Keratinocyte (primary cell): ENCODE data around the gene HIVEP2. TPM values are rescaled to one million over a fixed set of nuclear protein-coding genes. Genes with fewer than 3 reads are reported as not detected.

Experiments
- DNase-seq: peaks from one replicate; pipeline ENCODE4 v3.0.0-alpha.2; 2011; ENCODE audit warnings: low read depth, missing footprints, low spot score
- FAIRE-seq: peaks from 2 replicates; lab custom pipeline; 2011; peaks lifted over from hg19 to GRCh38; lab: Jason Lieb, UNC
- H2AFZ ChIP-seq: 2 replicates; pipeline ENCODE4 v1.6.0; 2012; ENCODE audit warnings: low read length, control low read depth, inconsistent platforms; ENCODE audit not compliant: control insufficient read depth
- H3K27ac ChIP-seq: 2 replicates; pipeline ENCODE4 v1.5.1; 2011; ENCODE audit warnings: low read length; ENCODE audit not compliant: control insufficient read depth, insufficient read depth
- H3K27me3 ChIP-seq: 3 replicates; pipeline ENCODE4 v1.6.0; 2011; ENCODE audit warnings: low read length; ENCODE audit not compliant: control insufficient read depth, insufficient read depth; ENCODE audit errors: extremely low read depth
- H3K36me3 ChIP-seq, 2 experiments: 2 replicates in 1 of 2; 3 replicates in 1 of 2; pipeline ENCODE4 v1.5.1; 2011; ENCODE audit warnings: low read length in 2 of 2, mild to moderate bottlenecking in 1 of 2; ENCODE audit not compliant: control insufficient read depth in 2 of 2, insufficient read depth in 2 of 2; ENCODE audit errors: extremely low read depth in 1 of 2
- H3K4me1 ChIP-seq: 3 replicates; pipeline ENCODE4 v1.5.1; 2011; ENCODE audit warnings: low read length; ENCODE audit not compliant: control insufficient read depth, insufficient read depth; ENCODE audit errors: extremely low read depth
- H3K4me2 ChIP-seq: 3 replicates; pipeline ENCODE4 v1.6.0; 2011; ENCODE audit warnings: low read depth, low read length; ENCODE audit not compliant: control insufficient read depth, insufficient read depth; ENCODE audit errors: extremely low read depth
- H3K4me3 ChIP-seq, 3 experiments: fragments of 200-600 bp in 1 of 3; sonication (generic) in 1 of 3; 2 replicates in 2 of 3; 3 replicates in 1 of 3; pipeline ENCODE4 v1.5.1; 2011 to 2016; ENCODE audit warnings: low read length in 3 of 3, mild to moderate bottlenecking in 3 of 3, control low read depth in 2 of 3, inconsistent platforms in 1 of 3, low read depth in 1 of 3, mixed read lengths in 1 of 3, mixed run types in 1 of 3, moderate library complexity in 1 of 3; ENCODE audit not compliant: control insufficient read depth in 2 of 3, insufficient read depth in 2 of 3; ENCODE audit errors: extremely low read depth in 1 of 3
- H3K79me2 ChIP-seq: 2 replicates; pipeline ENCODE4 v1.6.0; 2012; ENCODE audit warnings: low read length; ENCODE audit not compliant: control insufficient read depth, insufficient read depth
- H3K9ac ChIP-seq: 3 replicates; pipeline ENCODE4 v1.6.0; 2011; ENCODE audit warnings: low read length; ENCODE audit not compliant: control insufficient read depth, insufficient read depth; ENCODE audit errors: extremely low read depth
- H3K9me1 ChIP-seq: 3 replicates; pipeline ENCODE4 v1.6.0; 2011; ENCODE audit warnings: low read length; ENCODE audit not compliant: control insufficient read depth, insufficient read depth; ENCODE audit errors: extremely low read depth
- H3K9me3 ChIP-seq: 2 replicates; pipeline ENCODE4 v1.5.1; 2012; ENCODE audit warnings: low read depth, low read length; ENCODE audit not compliant: control insufficient read depth
- H4K20me1 ChIP-seq: 3 replicates; pipeline ENCODE4 v1.6.0; 2011; ENCODE audit warnings: low read length; ENCODE audit not compliant: control insufficient read depth, insufficient read depth; ENCODE audit errors: extremely low read depth
- CTCF ChIP-seq, 3 experiments: IDR thresholded peaks in 1 of 3; conservative IDR thresholded peaks in 1 of 3; optimal IDR thresholded peaks in 1 of 3; 2 replicates in 2 of 3; 3 replicates in 1 of 3; pipeline versions ENCODE3 to v1.5.1; 2011; ENCODE audit warnings: low read length in 3 of 3, mild to moderate bottlenecking in 3 of 3, moderate library complexity in 2 of 3, control low read depth in 1 of 3, inconsistent platforms in 1 of 3; ENCODE audit not compliant: insufficient read depth in 2 of 3; ENCODE audit errors: extremely low read depth in 1 of 3
- EZH2 ChIP-seq: IDR thresholded peaks from one replicate; pipeline ENCODE4 v1.6.1; 2012; ENCODE audit warnings: inconsistent platforms, mild to moderate bottlenecking, low read length, moderate library complexity
- dilution Hi-C: fragments of 300-500 bp; cut with MboI; formaldehyde crosslinking; loops from one replicate; pipeline ENCODE4 v1.7.0; 2020; ENCODE audit warnings: low sequenced_read_pairs; ENCODE audit not compliant: extremely low pct_ligation_motif_present
- polyA plus RNA-seq, 5 experiments: library from polyadenylated mRNA; depleted of rRNA in 3 of 5; stranded (reverse) in 3 of 5; stranded (forward) in 1 of 5; unstranded in 1 of 5; fragments of >200 nt; gene quantifications; 1 replicate in 1 of 5; 2 replicates in 3 of 5; 3 replicates in 1 of 5; pipeline versions ENCODE4 v1.2.1 to v1.2.3, GENCODE V29; 2011 to 2012; ENCODE audit warnings: missing spikeins in 2 of 5, low read depth in 1 of 5, low replicate concordance in 1 of 5

Gene HIVEP2
- polyA plus RNA-seq, 1 donor (not counting 4 experiments of a cell fraction or from before 2014, with no cell fraction given): 8.9 TPM

GRCh38 chr6:142773324-142773723, 171.7 kb downstream of the HIVEP2 start:
- Histone ChIP-seq H3K27me3 (no peaks in the 10 kb centered on the region), H4K20me1 (no peaks in the 10 kb centered on the region), H3K4me3 (no peak overlapping the region), H3K9me1 (no peaks in the 10 kb centered on the region), H3K27ac (no peak overlapping the region), H3K9me3 (no peaks in the 10 kb centered on the region), H3K4me1 (no peaks in the 10 kb centered on the region), H3K4me2 (no peak overlapping the region), H3K36me3 (peaks cover 12 to 42% of the 10 kb centered on the region in 2 experiments), H3K79me2 (no peaks in the 10 kb centered on the region), H2AFZ (no peak overlapping the region), H3K9ac (no peak overlapping the region)
- DNase-seq (no peak), FAIRE-seq (no peak)
- TF ChIP-seq EZH2: no peak
- no peak for TF ChIP-seq CTCF (optimal IDR thresholded peaks at IDR 0.05 in 1 of 3, IDR thresholded peaks at IDR 0.05 in 1 of 3, conservative IDR thresholded peaks at IDR 0.05 in 1 of 3; ENCODE audit: extremely low read depth in 1 of 3, insufficient read depth in 2 of 3, low read length in 3 of 3)
- dilution Hi-C loops: no loop called here

- H4K20me1 ChIP-seq: no peaks in the 10 kb centered on the region
- dilution Hi-C loops: no loop called here
Measured at GRCh38 chr6:142771162-142771561, 173.8 kb downstream of the HIVEP2 start.

More at GRCh38 chr6:142771162-142771561, 173.8 kb downstream of the HIVEP2 start:
- Histone ChIP-seq H3K79me2 (no peaks in the 10 kb centered on the region), H3K9me3 (no peaks in the 10 kb centered on the region), H3K4me3 (no peak overlapping the region), H3K9ac (no peak overlapping the region), H3K36me3 (peaks cover 12 to 42% of the 10 kb centered on the region in 2 experiments), H3K9me1 (no peaks in the 10 kb centered on the region), H3K4me1 (no peaks in the 10 kb centered on the region), H3K4me2 (no peak overlapping the region), H3K27me3 (no peaks in the 10 kb centered on the region), H2AFZ (no peak overlapping the region), H3K27ac (no peak overlapping the region)
- DNase-seq: no peak
- no peak for TF ChIP-seq EZH2
- no peak for TF ChIP-seq CTCF (optimal IDR thresholded peaks at IDR 0.05 in 1 of 3, IDR thresholded peaks at IDR 0.05 in 1 of 3, conservative IDR thresholded peaks at IDR 0.05 in 1 of 3; ENCODE audit: extremely low read depth in 1 of 3, insufficient read depth in 2 of 3, low read length in 3 of 3)
- FAIRE-seq: no peak
